Activated CD4-positive, alpha-beta T cell treated with anti-CD3 and anti-CD28 coated beads for 36 hours (primary cell): ENCODE data around the gene SERP2. TPM values are rescaled to one million over a fixed set of nuclear protein-coding genes. Genes with fewer than 3 reads are reported as not detected.

Experiments
- ATAC-seq: fragments of 200-7000 bp; cut with Tn5 transposase; one replicate; pipeline ENCODE4 v1.10.0; 2021; ENCODE audit warnings: mild to moderate bottlenecking, moderate library complexity
- CTCF ChIA-PET: fragments of 350-600 bp; sonication (Branson Sonifier 250); formaldehyde crosslinking; loops from one replicate; lab custom pipeline; 2021; ENCODE audit warnings: antibody characterized with exemption; lab: Charles Lee
- POLR2A ChIA-PET: fragments of 350-600 bp; sonication (Branson Sonifier 250); formaldehyde crosslinking; loops from one replicate; lab custom pipeline; 2021; ENCODE audit warnings: antibody characterized with exemption, inconsistent platforms; lab: Charles Lee
- DNase-seq: peaks from one replicate; pipeline ENCODE4 v3.0.0-alpha.2; 2020
- H3K27ac Mint-ChIP-seq: one replicate; pipeline ENCODE4 v1.8.0; 2021; ENCODE audit warnings: mixed read lengths
- H3K27me3 Mint-ChIP-seq: one replicate; pipeline ENCODE4 v1.8.0; 2021; ENCODE audit warnings: mixed read lengths
- H3K36me3 Mint-ChIP-seq: one replicate; pipeline ENCODE4 v1.8.0; 2021; ENCODE audit warnings: low read depth, mixed read lengths
- H3K4me1 Mint-ChIP-seq: one replicate; pipeline ENCODE4 v1.8.0; 2021; ENCODE audit warnings: mixed read lengths
- H3K4me3 Mint-ChIP-seq: one replicate; pipeline ENCODE4 v1.8.0; 2021; ENCODE audit warnings: mild to moderate bottlenecking, moderate library complexity, mixed read lengths
- H3K9me3 Mint-ChIP-seq: one replicate; pipeline ENCODE4 v1.8.0; 2021; ENCODE audit warnings: low read depth, mixed read lengths
- intact Hi-C, 2 experiments: fragments of 100-400 bp; cut with DNase I in 1 of 2; cut with micrococcal nuclease in 1 of 2; formaldehyde crosslinking; loops; one replicate each; pipeline versions ENCODE4 v1.14.2 to v1.15.1; 2022 to 2024; cut with DNase I, micrococcal nuclease
- total RNA-seq, 2 experiments: library from RNA; stranded (reverse); gene quantifications; one replicate each; pipeline ENCODE4 v1.2.3, GENCODE V29; 2021

The SERP2 gene
- total RNA-seq, 2 experiments from 2014 or later: 0.63 to 0.98 TPM

DNA sequence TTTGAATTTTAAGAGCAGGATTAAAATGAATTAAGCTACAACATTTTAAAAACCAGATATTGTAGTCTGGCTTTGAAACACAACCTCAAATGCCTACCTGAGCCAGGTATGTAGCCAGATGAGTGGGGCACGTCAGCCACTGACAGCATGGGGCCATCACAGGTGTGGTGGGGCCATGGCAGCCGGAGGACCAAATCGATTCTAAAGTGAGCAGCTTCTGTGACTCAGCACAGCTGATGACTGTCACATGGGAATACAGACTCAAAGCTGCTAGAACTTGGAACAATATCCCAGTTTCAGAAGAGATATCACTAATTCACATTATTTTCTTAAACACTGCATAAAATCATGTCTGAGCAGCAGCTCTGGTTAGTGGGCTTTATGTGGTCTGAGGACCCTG is 52.8 kb downstream of the SERP2 start:
- H3K9me3 Mint-ChIP-seq: peaks cover 2% of the 10 kb centered on the region
- ChIA-PET POLR2A (interaction anchor here (0.5 kb wide), 1 partner anchor 1786 kb away, joined by 6 read pairs; no protein-coding TSS in a partner anchor), CTCF (interaction anchor here (1.5 kb wide), 1 partner anchor 11 kb away, joined by 3 read pairs; no protein-coding TSS in a partner anchor)
- H3K4me1 Mint-ChIP-seq: no peaks in the 10 kb centered on the region
- no peaks in the 10 kb centered on the region for H3K36me3 Mint-ChIP-seq
- DNase-seq (no peak), ATAC-seq (no peak)
- H3K27me3 Mint-ChIP-seq: peaks cover 17% of the 10 kb centered on the region
- H3K4me3 Mint-ChIP-seq: no peak overlapping the region
- H3K27ac Mint-ChIP-seq: no peak overlapping the region
- intact Hi-C loops: no loop called here

DNA sequence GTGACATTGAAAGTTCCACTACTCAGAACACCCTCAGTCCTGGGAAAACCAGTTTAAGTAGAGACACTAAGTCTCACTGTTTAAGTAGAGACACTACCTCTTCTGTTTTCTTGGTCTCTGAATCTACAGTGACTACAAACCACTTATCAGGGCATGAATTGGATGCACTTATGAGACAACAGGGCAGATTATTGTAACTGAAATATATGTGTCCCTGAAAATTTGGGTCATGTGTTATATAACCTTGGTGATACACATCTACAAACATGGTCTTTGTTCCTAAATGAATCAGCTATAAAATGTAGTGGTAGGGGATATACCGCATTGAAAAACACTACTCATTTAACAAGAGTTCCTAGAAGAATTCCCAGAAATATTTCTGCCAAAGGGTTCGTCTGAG is 55.7 kb downstream of the SERP2 start:
- DNase-seq (no peak), ATAC-seq (no peak)
- POLR2A ChIA-PET: no interaction called here
- Mint-ChIP-seq H3K27me3 (peaks cover 9% of the 10 kb centered on the region), H3K27ac (no peak overlapping the region), H3K36me3 (peaks cover 2% of the 10 kb centered on the region), H3K4me3 (no peak overlapping the region), H3K9me3 (peaks cover 2% of the 10 kb centered on the region), H3K4me1 (no peaks in the 10 kb centered on the region)
- CTCF ChIA-PET: interaction anchor here (1.6 kb wide), 1 partner anchor 8 kb away, joined by 8 read pairs; no protein-coding TSS in a partner anchor
- intact Hi-C loops: no loop called here

DNA sequence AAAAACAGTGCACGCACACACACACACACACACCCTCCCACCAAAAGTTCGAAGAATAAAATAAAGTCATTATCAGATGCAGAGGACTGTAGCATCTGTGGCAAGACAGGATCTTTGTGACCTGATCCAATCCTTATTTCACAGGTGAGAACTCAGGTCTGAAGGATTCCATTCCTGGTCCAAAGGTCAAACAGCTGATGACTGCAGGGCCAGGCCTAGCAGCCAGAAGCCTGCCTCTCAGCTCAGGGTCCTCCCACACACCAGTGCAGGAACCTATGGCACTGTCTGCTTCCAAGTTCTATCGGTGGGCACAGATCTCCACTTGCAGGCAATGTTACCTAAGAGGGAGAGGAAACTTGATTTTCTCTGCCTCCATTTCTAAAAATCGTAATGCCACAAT is 57.5 kb downstream of the SERP2 start:
- ATAC-seq (no peak), DNase-seq (no peak)
- CTCF ChIA-PET: interaction anchor here (0.6 to 3.4 kb wide), 3 partner anchors 28 to 523 kb away, joined by 3 to 13 read pairs (median 3); no protein-coding TSS in a partner anchor
- Mint-ChIP-seq H3K9me3 (peaks cover 2% of the 10 kb centered on the region), H3K27me3 (peaks cover 6% of the 10 kb centered on the region), H3K4me1 (peaks cover 9% of the 10 kb centered on the region), H3K36me3 (peaks cover 2% of the 10 kb centered on the region), H3K4me3 (no peak overlapping the region), H3K27ac (no peak overlapping the region)
- POLR2A ChIA-PET: no interaction called here
- intact Hi-C loops: no loop called here

DNA sequence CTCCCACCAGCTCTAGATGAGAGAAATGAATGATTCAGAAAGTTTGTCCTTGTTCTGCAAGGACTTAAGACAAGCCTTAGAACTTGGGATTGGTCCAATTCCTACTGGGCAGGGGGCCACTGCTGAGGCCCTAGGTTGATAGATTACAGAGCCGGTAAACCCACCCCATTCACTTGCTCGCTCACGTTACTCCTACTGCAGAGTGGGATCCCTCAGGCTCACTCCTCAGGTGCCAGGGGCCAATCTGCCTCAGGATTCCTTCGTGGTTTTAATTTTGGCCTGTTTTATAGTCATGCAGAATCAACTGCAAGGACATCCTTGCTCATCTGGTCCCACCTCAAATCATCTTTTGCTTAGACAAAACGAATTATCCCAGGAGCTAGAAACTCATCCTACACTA is 59.0 kb downstream of the SERP2 start:
- Mint-ChIP-seq H3K36me3 (peaks cover 2% of the 10 kb centered on the region), H3K27me3 (peaks cover 11% of the 10 kb centered on the region), H3K9me3 (no peaks in the 10 kb centered on the region), H3K4me1 (peaks cover 17% of the 10 kb centered on the region), H3K27ac (no peak overlapping the region), H3K4me3 (no peak overlapping the region)
- DNase-seq (no peak), ATAC-seq (no peak)
- intact Hi-C loops: no loop called here
- ChIA-PET POLR2A (no interaction called here), CTCF (interaction anchor here (1.5 to 3.4 kb wide), 2 partner anchors 11 to 524 kb away, joined by 5 to 13 read pairs; no protein-coding TSS in a partner anchor)

DNA sequence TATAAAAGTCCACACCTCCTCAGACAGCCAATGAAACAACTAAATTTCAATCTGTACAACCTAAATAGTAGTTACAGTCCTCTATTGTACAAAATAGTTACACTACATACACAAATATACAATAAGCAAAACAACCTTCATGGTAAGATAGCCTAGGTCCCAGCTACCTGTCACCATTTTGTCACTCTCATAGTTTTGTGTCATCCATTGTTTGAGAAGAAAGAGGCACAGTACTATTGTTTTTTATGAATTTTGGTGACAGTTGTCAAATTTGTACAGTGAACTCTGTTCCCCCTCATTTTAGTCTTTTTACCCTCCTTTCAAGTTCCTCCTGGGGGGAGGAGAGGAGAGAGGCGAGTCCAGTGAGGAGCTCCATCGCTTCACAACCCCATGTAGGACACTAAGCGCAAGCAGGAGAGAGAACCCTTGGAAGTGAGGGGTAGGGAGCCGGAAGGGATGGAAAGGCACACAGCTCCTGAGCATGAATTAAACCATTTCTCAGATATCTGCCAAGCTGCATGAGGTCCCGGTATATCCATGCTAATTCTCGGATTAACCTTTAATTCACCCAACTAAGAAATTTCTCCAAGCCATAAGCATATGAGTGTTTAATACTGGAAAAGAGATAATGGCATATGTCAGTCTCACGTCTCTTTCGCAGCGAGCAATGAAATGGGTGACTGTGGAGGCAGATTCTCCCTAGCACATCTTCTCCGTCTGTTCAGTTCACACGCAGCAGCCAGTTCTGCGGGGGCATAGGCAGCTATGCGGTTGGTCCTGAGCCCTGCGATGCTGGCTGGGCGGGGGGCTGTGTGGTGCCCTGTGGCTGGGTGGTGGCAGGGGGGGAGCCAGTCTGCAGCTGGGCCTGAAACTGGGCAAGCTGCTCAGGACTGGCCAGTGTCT is 60.5 kb downstream of the SERP2 start:
- peaks cover 18% of the 10 kb centered on the region for H3K4me1 Mint-ChIP-seq
- no peaks in the 10 kb centered on the region for H3K9me3 Mint-ChIP-seq
- no peak for ATAC-seq
- H3K27ac Mint-ChIP-seq: no peak overlapping the region
- H3K4me3 Mint-ChIP-seq: no peak overlapping the region
- H3K36me3 Mint-ChIP-seq: peaks cover 2% of the 10 kb centered on the region
- CTCF ChIA-PET: interaction anchor here (1.5 to 6.0 kb wide), 3 partner anchors 12 to 529 kb away, joined by 5 to 36 read pairs (median 13); no protein-coding TSS in a partner anchor
- intact Hi-C loops: no loop called here
- peaks cover 11% of the 10 kb centered on the region for H3K27me3 Mint-ChIP-seq
- DNase-seq: no peak
- POLR2A ChIA-PET: no interaction called here

DNA sequence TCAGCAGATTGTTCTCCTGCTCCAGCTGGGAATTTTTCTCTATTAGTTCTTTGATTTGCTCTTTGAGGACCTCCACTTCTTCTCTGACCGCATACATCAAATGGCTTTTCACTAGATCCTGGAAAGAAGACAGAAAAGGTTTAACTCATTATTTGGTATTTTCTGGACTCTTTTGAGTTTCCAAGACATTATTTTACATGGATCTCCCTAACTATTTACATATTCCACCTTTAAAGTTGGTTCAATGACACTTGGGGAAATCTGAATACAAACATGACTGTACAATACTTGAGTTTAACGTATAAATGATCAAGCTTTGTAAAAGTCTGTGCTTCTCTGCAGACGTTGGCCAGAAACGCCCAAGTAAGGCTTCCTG is 61.1 kb downstream of the SERP2 start:
- intact Hi-C loops: loop anchor here (1.0 to 5.0 kb wide), 7 partner anchors 143 to 483 kb away; no protein-coding TSS in a partner anchor
- H3K4me3 Mint-ChIP-seq: peak overlapping the region; percentile 73
- ChIA-PET POLR2A (interaction anchor here (0.6 kb wide), 1 partner anchor 373 kb away, joined by 5 read pairs; no protein-coding TSS in a partner anchor), CTCF (interaction anchor here (0.6 to 6.0 kb wide), 4 partner anchors 49 to 530 kb away, joined by 3 to 36 read pairs (median 10); no protein-coding TSS in a partner anchor)
- H3K27ac Mint-ChIP-seq: no peak overlapping the region
- ATAC-seq (no peak), DNase-seq (no peak)
- peaks cover 2% of the 10 kb centered on the region for H3K36me3 Mint-ChIP-seq
- peaks cover 11% of the 10 kb centered on the region for H3K27me3 Mint-ChIP-seq
- H3K4me1 Mint-ChIP-seq: peaks cover 18% of the 10 kb centered on the region
- no peaks in the 10 kb centered on the region for H3K9me3 Mint-ChIP-seq

DNA sequence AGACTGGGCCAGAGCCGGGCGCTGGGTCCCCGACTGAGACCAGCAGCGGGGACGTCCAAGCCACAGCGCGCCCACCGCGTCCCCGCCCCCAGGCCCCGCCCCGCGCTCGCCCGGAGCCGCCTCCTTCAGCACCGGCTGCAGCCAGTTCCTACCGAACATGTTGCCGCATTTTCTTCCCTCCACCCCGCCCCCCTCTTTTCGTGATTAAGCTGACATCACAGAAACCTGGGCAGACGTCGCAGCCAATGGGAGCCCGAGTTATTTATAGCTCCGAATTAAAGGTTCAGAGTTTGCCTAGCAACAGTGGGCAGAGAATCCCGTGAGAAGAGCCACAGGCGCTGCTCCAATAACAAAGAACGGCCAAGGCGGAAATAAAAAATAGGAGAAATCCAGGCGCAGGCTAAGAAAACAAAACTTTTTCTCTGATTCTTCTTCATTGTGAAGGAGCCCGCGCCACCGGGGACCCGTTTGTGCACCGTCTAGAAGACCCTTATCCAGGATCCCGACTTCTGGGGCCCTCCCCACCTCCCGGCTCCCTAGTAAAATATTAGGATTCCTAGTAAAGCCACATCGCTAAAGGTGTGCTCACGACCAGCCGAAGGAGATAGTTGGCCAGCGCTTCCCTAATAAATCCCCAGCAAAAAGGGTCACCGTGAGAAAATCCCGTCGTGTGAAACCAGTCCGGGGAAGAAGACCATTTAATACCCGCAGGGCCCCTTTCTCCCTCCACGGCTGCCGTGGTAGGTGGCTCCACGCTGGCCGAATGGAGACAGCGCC is 61.7 kb downstream of the SERP2 start:
- ChIA-PET POLR2A (interaction anchor here (0.6 kb wide), 1 partner anchor 374 kb away, joined by 5 read pairs; no protein-coding TSS in a partner anchor), CTCF (interaction anchor here (0.6 to 6.0 kb wide), 9 partner anchors 34 to 530 kb away, joined by 3 to 48 read pairs (median 6); no protein-coding TSS in a partner anchor)
- intact Hi-C loops: loop anchor here (1.0 to 5.0 kb wide), 7 partner anchors 142 to 482 kb away; no protein-coding TSS in a partner anchor
- peak; percentile 84 for ATAC-seq
- peaks cover 2% of the 10 kb centered on the region for H3K36me3 Mint-ChIP-seq
- H3K27me3 Mint-ChIP-seq: peaks cover 11% of the 10 kb centered on the region
- no peaks in the 10 kb centered on the region for H3K9me3 Mint-ChIP-seq
- peak; percentile 94 for DNase-seq
- H3K27ac Mint-ChIP-seq: peak overlapping the region; percentile 55
- H3K4me1 Mint-ChIP-seq: peaks cover 18% of the 10 kb centered on the region
- peak overlapping the region; percentile 73 for H3K4me3 Mint-ChIP-seq

DNA sequence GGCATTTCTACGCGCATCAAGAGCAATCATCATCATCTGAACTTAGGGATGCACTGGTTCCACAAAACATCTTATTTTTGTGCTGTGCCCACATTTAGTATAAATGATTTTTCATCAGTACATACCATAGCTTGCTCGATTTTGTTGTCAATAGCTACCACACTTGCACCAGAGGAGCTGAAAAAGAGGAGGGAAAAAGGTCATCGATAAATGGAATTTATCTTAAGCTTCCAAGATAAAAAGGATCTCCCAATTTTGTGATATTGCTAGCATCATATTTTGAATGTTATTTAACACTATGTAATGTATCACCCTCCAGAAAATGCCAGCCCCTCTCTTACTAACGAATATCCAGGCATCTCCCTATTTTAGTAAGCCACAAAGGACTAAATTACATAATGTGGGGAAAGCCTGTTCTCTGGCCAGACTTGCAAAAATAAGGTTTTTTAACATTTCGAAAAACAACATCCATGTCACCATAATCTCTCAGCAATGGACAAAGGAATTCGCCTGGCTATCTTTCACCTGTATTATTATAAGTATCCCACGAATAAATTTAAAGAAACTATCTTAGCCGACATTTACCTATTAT is 62.4 kb downstream of the SERP2 start:
- Mint-ChIP-seq H3K36me3 (peaks cover 2% of the 10 kb centered on the region), H3K4me1 (peaks cover 18% of the 10 kb centered on the region), H3K9me3 (no peaks in the 10 kb centered on the region), H3K4me3 (peak overlapping the region; percentile 73), H3K27ac (peak overlapping the region; percentile 45), H3K27me3 (peaks cover 11% of the 10 kb centered on the region)
- ChIA-PET CTCF (interaction anchor here (0.8 to 6.0 kb wide), 13 partner anchors 12 to 531 kb away, joined by 3 to 48 read pairs (median 4); no protein-coding TSS in a partner anchor), POLR2A (no interaction called here)
- intact Hi-C loops: loop anchor here (1.0 to 5.0 kb wide), 7 partner anchors 141 to 481 kb away; no protein-coding TSS in a partner anchor
- no peak for ATAC-seq
- no peak for DNase-seq

DNA sequence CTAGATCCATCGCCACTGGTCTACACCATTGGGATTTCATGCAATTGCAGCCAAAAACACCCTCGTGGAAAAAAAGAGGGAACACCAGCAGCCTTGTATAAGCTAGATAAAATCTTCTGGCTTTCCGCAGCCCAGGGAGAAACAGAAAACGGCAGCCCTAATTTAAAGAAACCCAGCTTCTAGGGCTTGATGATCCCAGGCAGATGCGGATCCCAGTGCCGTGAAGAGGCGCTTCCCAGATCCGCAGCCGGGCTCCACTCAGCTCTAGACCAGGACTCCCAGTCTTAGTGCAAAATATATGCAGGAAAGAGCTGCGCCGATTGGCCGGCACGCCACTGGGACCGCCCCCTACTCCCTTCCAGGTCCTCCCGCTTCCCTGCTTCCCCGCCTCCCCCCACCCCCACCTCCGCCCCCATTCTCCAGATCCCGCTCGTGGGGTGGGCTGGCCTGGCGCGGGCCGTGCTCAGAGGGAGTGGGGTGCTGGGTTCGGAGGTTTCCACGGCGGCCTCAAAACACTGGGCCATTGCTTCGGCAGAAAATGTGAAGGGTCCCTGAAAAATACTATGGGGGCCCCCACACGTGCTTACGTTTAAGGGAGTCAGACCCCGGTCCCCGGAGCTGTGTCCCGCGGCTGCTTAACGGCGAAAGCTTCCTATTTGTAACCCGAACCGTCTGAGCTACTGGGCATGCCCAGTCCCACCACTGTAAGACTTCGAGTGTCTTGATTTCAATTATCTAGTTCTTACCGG is 63.1 kb downstream of the SERP2 start:
- Mint-ChIP-seq H3K27me3 (peaks cover 11% of the 10 kb centered on the region), H3K4me3 (peak overlapping the region; percentile 73), H3K4me1 (peaks cover 18% of the 10 kb centered on the region), H3K27ac (peak overlapping the region; percentile 45), H3K9me3 (no peaks in the 10 kb centered on the region), H3K36me3 (peaks cover 2% of the 10 kb centered on the region)
- intact Hi-C loops: loop anchor here (1.0 to 5.0 kb wide), 3 partner anchors 194 to 528 kb away; no protein-coding TSS in a partner anchor
- CTCF ChIA-PET: interaction anchor here (0.6 to 6.0 kb wide), 26 partner anchors 8 to 537 kb away, joined by 3 to 48 read pairs (median 4); no protein-coding TSS in a partner anchor
- peak; percentile 57 for ATAC-seq
- peak; percentile 62 for DNase-seq
- POLR2A ChIA-PET: interaction anchor here (1.1 kb wide), 1 partner anchor 16 kb away, joined by 3 read pairs; no protein-coding TSS in a partner anchor
